Transverse colon (tissue), 4 donors: Measurements from ENCODE around the gene IL31. TPM values are rescaled to one million over a fixed set of nuclear protein-coding genes. Genes with fewer than 3 reads are reported as not detected.
"Not testable (repeated sequence)": the region's sequence is repeated elsewhere in the genome, so short reads cannot be mapped to it uniquely, and the experiment has no call there.

Experiments
- DNase-seq: peaks from one replicate; pipeline ENCODE4 v3.0.0-alpha.2; 2019
- H3K27ac ChIP-seq, 4 donors: fragments of 200-600 bp; sonication (generic); 2 replicates each; pipeline ENCODE4 v1.5.1; 2016 to 2018; ENCODE audit warnings: inconsistent platforms in 4 of 4
- H3K27me3 ChIP-seq: fragments of 200-600 bp; sonication (generic); 2 replicates; pipeline ENCODE4 v1.5.1; 2017; ENCODE audit warnings: inconsistent platforms
- H3K36me3 ChIP-seq, 4 donors: fragments of 200-600 bp; sonication (generic); 2 replicates each; pipeline ENCODE4 v1.5.1; 2017 to 2019; ENCODE audit warnings: inconsistent platforms in 4 of 4
- H3K4me1 ChIP-seq, 4 donors: fragments of 200-600 bp; sonication (generic); 2 replicates each; pipeline ENCODE4 v1.5.1; 2017 to 2020; ENCODE audit warnings: inconsistent platforms in 4 of 4
- H3K4me3 ChIP-seq, 4 donors: fragments of 200-600 bp; sonication (generic); 1 replicate in 1 of 4; 2 replicates in 3 of 4; pipeline versions ENCODE4 v1.5.1 to v1.6.1; 2017 to 2019; ENCODE audit warnings: inconsistent platforms in 4 of 4
- H3K9me3 ChIP-seq, 2 donors: fragments of 200-600 bp; sonication (generic); 2 replicates each; pipeline ENCODE4 v1.5.1; 2017 to 2019; ENCODE audit warnings: inconsistent platforms in 2 of 2
- CTCF ChIP-seq, 5 experiments: fragments of 200-600 bp in 3 of 5; fragments of 450-650 bp in 2 of 5; sonication (generic) in 3 of 5; IDR thresholded peaks; 1 replicate in 2 of 5; 2 replicates in 3 of 5; pipeline ENCODE4 v1.5.1; 2016 to 2017; ENCODE audit warnings: antibody characterized with exemption in 5 of 5, inconsistent platforms in 3 of 5, mild to moderate bottlenecking in 2 of 5, moderate library complexity in 1 of 5
- EP300 ChIP-seq: sonication (generic); formaldehyde crosslinking; IDR thresholded peaks from one replicate; pipeline ENCODE4 v1.6.1; 2017; ENCODE audit warnings: antibody characterized with exemption, low read depth
- POLR2A ChIP-seq: fragments of 450-650 bp; IDR thresholded peaks from one replicate; pipeline ENCODE4 v1.6.1; 2016; ENCODE audit warnings: antibody characterized with exemption, mild to moderate bottlenecking, moderate library complexity
- POLR2AphosphoS5 ChIP-seq, 3 donors: sonication (generic); formaldehyde crosslinking; IDR thresholded peaks; one replicate each; pipeline ENCODE4 v1.6.1; 2016; ENCODE audit warnings: antibody characterized with exemption in 3 of 3
- WGBS, 2 donors: methylation state at CpG; one replicate each; pipeline ENCODE4 v1.1.5; 2018; ENCODE audit warnings: low coverage in 1 of 2; 5-methylcytosine and 5-hydroxymethylcytosine counted together
- in situ Hi-C, 4 donors: fragments of 200-750 bp; cut with MboI; loops; one replicate each; pipeline versions ENCODE4 v1.15.0 to v1.15.1; 2017; ENCODE audit warnings: low sequenced_read_pairs in 3 of 4, low pct_ligation_motif_present in 1 of 4, low pct_unique_long_range_greater_than_20kb in 1 of 4
- intact Hi-C: fragments of 100-400 bp; cut with DNase I; formaldehyde crosslinking; loops from one replicate; pipeline ENCODE4 v1.15.1; 2023; ENCODE audit warnings: low total_unique reads
- total RNA-seq, 4 donors: library from RNA; depleted of rRNA; stranded (reverse); fragments of >200 nt; gene quantifications; one replicate each; pipeline ENCODE4 v1.1.0, GENCODE V29; 2016

Gene IL31
- total RNA-seq, 4 donors from 2014 or later, result not detected

GRCh38 chr12:122204167-122205052, 30.4 kb upstream of the IL31 start:
- H3K9me3 ChIP-seq, result no peaks in the 10 kb centered on the region
- H3K4me1 ChIP-seq, result peaks cover 0 to 22% (median 19%) of the 10 kb centered on the region in 4 donors
- in situ Hi-C loops, result no loop called here
- TF ChIP-seq POLR2A (no peak), EP300 (no peak), CTCF (IDR thresholded peaks at IDR 0.05) (no peak), POLR2AphosphoS5 (IDR thresholded peaks at IDR 0.05) (no peak)
- intact Hi-C loops, result no loop called here
- DNase-seq, result no peak
- WGBS, 2 donors, result 27% methylated on average over 32 of the region's 71 CpGs; no CpG with 5 or more reads in 1 of the 2 donors
- peaks cover 64% of the 10 kb centered on the region for H3K27me3 ChIP-seq
- H3K27ac ChIP-seq, result no peak overlapping the region
- peak overlapping the region in 3 of 4 donors; percentile 34 to 78 (median 57) for H3K4me3 ChIP-seq
- H3K36me3 ChIP-seq, result peaks cover 0 to 14% (median 3%) of the 10 kb centered on the region in 4 donors

GRCh38 chr12:122203301-122204166, 29.5 kb upstream of the IL31 start, which contains the start of gene B3GNT4:
Gene B3GNT4, plus strand, starts transcription at chr12:122203709. Its CDS starts 910 bp downstream, at chr12:122204619.
- no peaks in the 10 kb centered on the region for H3K9me3 ChIP-seq
- peak within 1 kb of the TSS; percentile 34 to 78 (median 49) for H3K4me3 ChIP-seq
- WGBS, 2 donors, result 0% methylated on average over 88 of the region's 104 CpGs; no CpG with 5 or more reads in 1 of the 2 donors
- intact Hi-C loops, result no loop called here
- H3K27me3 ChIP-seq, result peaks cover 73% of the 10 kb centered on the region
- H3K4me1 ChIP-seq, result peaks cover 0 to 22% (median 19%) of the 10 kb centered on the region in 4 donors
- TF ChIP-seq POLR2A (no peak), CTCF (IDR thresholded peaks at IDR 0.05) (no peak), POLR2AphosphoS5 (IDR thresholded peaks at IDR 0.05) (no peak), EP300 (no peak)
- H3K27ac ChIP-seq, result no peak within 1 kb of the TSS
- peak; percentile 77 for DNase-seq
- in situ Hi-C loops, result no loop called here
- peaks cover 0 to 11% (median 3%) of the 10 kb centered on the region in 4 donors for H3K36me3 ChIP-seq

GRCh38 chr12:122202811-122203210, 28.8 kb upstream of the IL31 start:
- H3K27me3 ChIP-seq, result peaks cover 80% of the 10 kb centered on the region
- intact Hi-C loops, DNase-seq, H3K36me3 ChIP-seq, H3K9me3 ChIP-seq, in situ Hi-C loops, H3K27ac ChIP-seq: not testable (repeated sequence)
- peaks cover 0 to 22% (median 19%) of the 10 kb centered on the region in 4 donors for H3K4me1 ChIP-seq
- H3K4me3 ChIP-seq, result peak overlapping the region; percentile 34 to 78 (median 49)
- WGBS, 2 donors, result 75 to 78% methylated on average over 11 to 19 of the region's 19 CpGs

GRCh38 chr12:122202017-122202416, 28.0 kb upstream of the IL31 start:
- in situ Hi-C loops, result no loop called here
- H3K4me1 ChIP-seq, result peaks cover 0 to 22% (median 19%) of the 10 kb centered on the region in 4 donors
- no peaks in the 10 kb centered on the region for H3K36me3 ChIP-seq
- DNase-seq, result no peak
- no peak overlapping the region for H3K27ac ChIP-seq
- 92 to 94% methylated on average over 1 to 6 of the region's 6 CpGs for WGBS, 2 donors
- H3K4me3 ChIP-seq, result no peak overlapping the region
- intact Hi-C loops, result no loop called here
- no peaks in the 10 kb centered on the region for H3K9me3 ChIP-seq
- TF ChIP-seq EP300, result no peak
- no peak for TF ChIP-seq POLR2A
- no peak for TF ChIP-seq CTCF (IDR thresholded peaks at IDR 0.05)
- TF ChIP-seq POLR2AphosphoS5 (IDR thresholded peaks at IDR 0.05), result no peak
- H3K27me3 ChIP-seq, result peaks cover 86% of the 10 kb centered on the region
